ENCODE measurements around the gene GABPB2. TPM values are rescaled to one million over a fixed set of nuclear protein-coding genes. Genes with fewer than 3 reads are reported as not detected.

The GABPB2 gene
- total and polyA plus RNA-seq, 4 donors = 0.94 to 13.3 (median 4.4) TPM

- Histone ChIP-seq H3K27me3 (ENCODE audit: control insufficient read depth in 4 of 4, insufficient read depth in 4 of 4, low read length in 3 of 4) (no peaks in the 10 kb centered on the region), H3K9me3 (ENCODE audit: control insufficient read depth in 4 of 4, low read length in 3 of 4) (no peaks in the 10 kb centered on the region), H3K9ac (ENCODE audit: low read depth in 1 of 2, low read length in 2 of 2) (no peak overlapping the region), H3K36me3 (ENCODE audit: control insufficient read depth in 4 of 4, insufficient read depth in 3 of 4, low read depth in 1 of 4, low read length in 3 of 4) (peaks cover 7 to 37% (median 23%) of the 10 kb centered on the region in 4 donors), H3K4me1 (ENCODE audit: control insufficient read depth in 4 of 4, insufficient read depth in 4 of 4, low read length in 3 of 4) (peaks cover 0 to 2% (median 0%) of the 10 kb centered on the region in 4 donors), H3K27ac (ENCODE audit: low read depth in 1 of 2, low read length in 2 of 2) (no peak overlapping the region), H3K4me3 (ENCODE audit: low read depth in 1 of 3, low read length in 3 of 3) (no peak overlapping the region)
- peak; percentile 83 for DNase-seq (ENCODE audit: low spot score)
- WGBS = 47% methylated on average over 6 of the region's 6 CpGs
- peak; percentile 85 to 90 for TF ChIP-seq RAD21 (IDR thresholded peaks at IDR 0.05)
- peak; percentile 59 for TF ChIP-seq CTCF (IDR thresholded peaks at IDR 0.05; ENCODE audit: low read depth, low read length, missing input control)
- TF ChIP-seq REST (IDR thresholded peaks at IDR 0.05) = no peak
These were observed 45.9 kb upstream of the GABPB2 start for GRCh38 chr1:151024540-151025146.

GRCh38 chr1:151026460-151026859 is 44.1 kb upstream of the GABPB2 start:
- peaks cover 9 to 51% (median 28%) of the 10 kb centered on the region in 4 donors for H3K36me3 ChIP-seq (ENCODE audit: control insufficient read depth in 4 of 4, insufficient read depth in 3 of 4, low read depth in 1 of 4, low read length in 3 of 4)
- H3K4me3 ChIP-seq (ENCODE audit: low read depth in 1 of 3, low read length in 3 of 3) = no peak overlapping the region
- DNase-seq (ENCODE audit: low spot score) = no peak
- no peaks in the 10 kb centered on the region for H3K27me3 ChIP-seq (ENCODE audit: control insufficient read depth in 4 of 4, insufficient read depth in 4 of 4, low read length in 3 of 4)
- no peak overlapping the region for H3K27ac ChIP-seq (ENCODE audit: low read depth in 1 of 2, low read length in 2 of 2)
- no peaks in the 10 kb centered on the region for H3K9me3 ChIP-seq (ENCODE audit: control insufficient read depth in 4 of 4, low read length in 3 of 4)
- H3K4me1 ChIP-seq (ENCODE audit: control insufficient read depth in 4 of 4, insufficient read depth in 4 of 4, low read length in 3 of 4) = peaks cover 0 to 2% (median 0%) of the 10 kb centered on the region in 4 donors
- no peak for TF ChIP-seq REST (IDR thresholded peaks at IDR 0.05)
- no peak for TF ChIP-seq YY1 (IDR thresholded peaks at IDR 0.05)
- TF ChIP-seq FOXA2 (IDR thresholded peaks at IDR 0.05) = no peak
- TF ChIP-seq NR2F2 (IDR thresholded peaks at IDR 0.05) = no peak
- no peak for TF ChIP-seq GABPA (IDR thresholded peaks at IDR 0.05 in 1 of 2, conservative IDR thresholded peaks at IDR 0.05 in 1 of 2)
- no peak for TF ChIP-seq MAX (IDR thresholded peaks at IDR 0.05)
- H3K9ac ChIP-seq (ENCODE audit: low read depth in 1 of 2, low read length in 2 of 2) = no peak overlapping the region

All from liver (tissue), 9 donors.